ENCODE measurements around the gene PRKCA.

DNA sequence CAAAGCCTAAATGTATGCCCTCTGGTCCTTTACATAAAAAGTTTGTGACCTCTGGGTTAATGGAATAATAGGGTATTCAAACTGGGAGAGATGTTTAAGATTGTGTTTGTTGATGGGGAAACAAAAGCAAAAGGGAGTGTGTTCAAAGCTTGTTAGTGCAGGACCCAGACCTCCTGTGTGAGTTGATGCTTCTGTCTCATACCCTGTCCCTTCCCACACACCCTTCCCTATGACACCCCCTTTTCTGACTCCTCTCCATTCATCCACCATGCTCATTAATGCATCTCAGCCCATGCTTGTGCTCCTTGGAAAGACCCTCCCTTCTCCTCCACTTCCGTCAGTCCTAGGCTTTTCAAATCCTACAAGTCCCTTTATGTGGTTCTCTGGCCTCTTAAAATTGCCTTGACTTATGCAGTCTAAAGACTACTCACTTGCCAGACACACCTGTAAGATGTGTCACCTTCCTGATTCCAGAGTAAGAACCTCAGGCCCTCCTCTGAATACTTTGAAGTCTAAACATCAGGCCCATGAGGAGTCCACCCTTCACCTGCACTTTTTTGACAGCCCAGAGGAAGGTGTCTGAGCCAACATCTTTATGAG, 404.5 kb downstream of the PRKCA start:
- TF ChIP-seq EZH2 (IDR thresholded peaks at IDR 0.05) (no peak), POLR2AphosphoS5 (IDR thresholded peaks at IDR 0.05; ENCODE audit: borderline replicate concordance, low read depth, low read length) (no peak), FOXP2 (optimal IDR thresholded peaks at IDR 0.05; ENCODE audit: control extremely low read depth, extremely low read length, insufficient read depth) (no peak)

All from SK-N-MC (cell line).